GM12872 (cell line): ENCODE data around the gene AFF3.

Experiments
- CTCF ChIP-seq: IDR thresholded peaks from 3 replicates; pipeline ENCODE4 v1.5.1; 2011; ENCODE audit warnings: low read depth, mild to moderate bottlenecking, low read length, moderate library complexity; ENCODE audit not compliant: insufficient read depth

The AFF3 gene

GRCh38 chr2:99981840-99982239 lies 160.6 kb downstream of the AFF3 start:
- TF ChIP-seq CTCF, result no peak

GRCh38 chr2:99980176-99980575 lies 162.2 kb downstream of the AFF3 start:
- no peak for TF ChIP-seq CTCF

GRCh38 chr2:99977966-99978365 lies 164.4 kb downstream of the AFF3 start:
- TF ChIP-seq CTCF, result no peak

- no peak for TF ChIP-seq CTCF
Observed at GRCh38 chr2:99975386-99975785, 167.0 kb downstream of the AFF3 start.

GRCh38 chr2:99974682-99975375 lies 167.6 kb downstream of the AFF3 start:
- no peak for TF ChIP-seq CTCF

GRCh38 chr2:99974275-99974674 lies 168.1 kb downstream of the AFF3 start:
- no peak for TF ChIP-seq CTCF

GRCh38 chr2:99971326-99971900 lies 171.0 kb downstream of the AFF3 start:
- no peak for TF ChIP-seq CTCF
